Measurements from ENCODE around the gene CBS.
"Not testable (repeated sequence)": the region's sequence is repeated elsewhere in the genome, so short reads cannot be mapped to it uniquely, and the experiment has no call there.

Gene CBS

GRCh38 chr21:43068065-43068464 is 7.6 kb downstream of the CBS start:
- not testable (repeated sequence) for DNase-seq (ENCODE audit: low read depth)

- not testable (repeated sequence) for DNase-seq (ENCODE audit: low read depth)
These were observed 8.9 kb downstream of the CBS start for GRCh38 chr21:43066690-43067089.

GRCh38 chr21:43065991-43066390 is 9.6 kb downstream of the CBS start:
- not testable (repeated sequence) for DNase-seq (ENCODE audit: low read depth)

- not testable (repeated sequence) for DNase-seq (ENCODE audit: low read depth)
These were observed 11.2 kb downstream of the CBS start for GRCh38 chr21:43064265-43064917.

- DNase-seq (ENCODE audit: low read depth), result not testable (repeated sequence)
These were observed 12.5 kb downstream of the CBS start for GRCh38 chr21:43062955-43063664.

GRCh38 chr21:43053112-43053511 is 22.5 kb downstream of the CBS start:
- DNase-seq (ENCODE audit: low read depth), result not testable (repeated sequence)

GRCh38 chr21:43045876-43046821 is 29.5 kb downstream of the CBS start:
- not testable (repeated sequence) for DNase-seq (ENCODE audit: low read depth)

- DNase-seq (ENCODE audit: low read depth), result not testable (repeated sequence)
These were observed 30.3 kb downstream of the CBS start for GRCh38 chr21:43045165-43045875.

- DNase-seq (ENCODE audit: low read depth), result not testable (repeated sequence)
These were observed 31.1 kb downstream of the CBS start for GRCh38 chr21:43044547-43044946.

GRCh38 chr21:43043291-43043690 is 32.3 kb downstream of the CBS start:
- DNase-seq (ENCODE audit: low read depth), result not testable (repeated sequence)

- DNase-seq (ENCODE audit: low read depth), result not testable (repeated sequence)
These were observed 33.5 kb downstream of the CBS start for GRCh38 chr21:43042169-43042568.

- not testable (repeated sequence) for DNase-seq (ENCODE audit: low read depth)
These were observed 37.0 kb downstream of the CBS start for GRCh38 chr21:43038659-43039044.

GRCh38 chr21:43037918-43038658 is 37.5 kb downstream of the CBS start:
- not testable (repeated sequence) for DNase-seq (ENCODE audit: low read depth)

GRCh38 chr21:43036889-43037288 is 38.7 kb downstream of the CBS start:
- not testable (repeated sequence) for DNase-seq (ENCODE audit: low read depth)

- DNase-seq (ENCODE audit: low read depth), result no peak
These were observed 40.8 kb downstream of the CBS start for GRCh38 chr21:43034826-43035225.

GRCh38 chr21:43034101-43034500 is 41.5 kb downstream of the CBS start:
- no peak for DNase-seq (ENCODE audit: low read depth)

- no peak for DNase-seq (ENCODE audit: low read depth)
These were observed 44.5 kb downstream of the CBS start for GRCh38 chr21:43031121-43031619.

GRCh38 chr21:43029785-43030184 is 45.9 kb downstream of the CBS start:
- no peak for DNase-seq (ENCODE audit: low read depth)

- DNase-seq (ENCODE audit: low read depth), result no peak
These were observed 47.5 kb downstream of the CBS start for GRCh38 chr21:43027846-43028731.
